ENCODE measurements around the gene DRAM2. TPM values are rescaled to one million over a fixed set of nuclear protein-coding genes. Genes with fewer than 3 reads are reported as not detected.

DRAM2 gene
- total and polyA plus RNA-seq, 2 of the 13 experiments (the other 11 are each of a cell fraction or from before 2014, with no cell fraction given), result 33.2 to 123 TPM

- TF ChIP-seq, protein P1, sequence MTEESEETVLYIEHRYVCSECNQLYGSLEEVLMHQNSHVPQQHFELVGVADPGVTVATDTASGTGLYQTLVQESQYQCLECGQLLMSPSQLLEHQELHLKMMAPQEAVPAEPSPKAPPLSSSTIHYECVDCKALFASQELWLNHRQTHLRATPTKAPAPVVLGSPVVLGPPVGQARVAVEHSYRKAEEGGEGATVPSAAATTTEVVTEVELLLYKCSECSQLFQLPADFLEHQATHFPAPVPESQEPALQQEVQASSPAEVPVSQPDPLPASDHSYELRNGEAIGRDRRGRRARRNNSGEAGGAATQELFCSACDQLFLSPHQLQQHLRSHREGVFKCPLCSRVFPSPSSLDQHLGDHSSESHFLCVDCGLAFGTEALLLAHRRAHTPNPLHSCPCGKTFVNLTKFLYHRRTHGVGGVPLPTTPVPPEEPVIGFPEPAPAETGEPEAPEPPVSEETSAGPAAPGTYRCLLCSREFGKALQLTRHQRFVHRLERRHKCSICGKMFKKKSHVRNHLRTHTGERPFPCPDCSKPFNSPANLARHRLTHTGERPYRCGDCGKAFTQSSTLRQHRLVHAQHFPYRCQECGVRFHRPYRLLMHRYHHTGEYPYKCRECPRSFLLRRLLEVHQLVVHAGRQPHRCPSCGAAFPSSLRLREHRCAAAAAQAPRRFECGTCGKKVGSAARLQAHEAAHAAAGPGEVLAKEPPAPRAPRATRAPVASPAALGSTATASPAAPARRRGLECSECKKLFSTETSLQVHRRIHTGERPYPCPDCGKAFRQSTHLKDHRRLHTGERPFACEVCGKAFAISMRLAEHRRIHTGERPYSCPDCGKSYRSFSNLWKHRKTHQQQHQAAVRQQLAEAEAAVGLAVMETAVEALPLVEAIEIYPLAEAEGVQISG (CRISPR knock-in tag; IDR thresholded peaks at IDR 0.05), result peak; percentile 78
- TF ChIP-seq, protein P2, sequence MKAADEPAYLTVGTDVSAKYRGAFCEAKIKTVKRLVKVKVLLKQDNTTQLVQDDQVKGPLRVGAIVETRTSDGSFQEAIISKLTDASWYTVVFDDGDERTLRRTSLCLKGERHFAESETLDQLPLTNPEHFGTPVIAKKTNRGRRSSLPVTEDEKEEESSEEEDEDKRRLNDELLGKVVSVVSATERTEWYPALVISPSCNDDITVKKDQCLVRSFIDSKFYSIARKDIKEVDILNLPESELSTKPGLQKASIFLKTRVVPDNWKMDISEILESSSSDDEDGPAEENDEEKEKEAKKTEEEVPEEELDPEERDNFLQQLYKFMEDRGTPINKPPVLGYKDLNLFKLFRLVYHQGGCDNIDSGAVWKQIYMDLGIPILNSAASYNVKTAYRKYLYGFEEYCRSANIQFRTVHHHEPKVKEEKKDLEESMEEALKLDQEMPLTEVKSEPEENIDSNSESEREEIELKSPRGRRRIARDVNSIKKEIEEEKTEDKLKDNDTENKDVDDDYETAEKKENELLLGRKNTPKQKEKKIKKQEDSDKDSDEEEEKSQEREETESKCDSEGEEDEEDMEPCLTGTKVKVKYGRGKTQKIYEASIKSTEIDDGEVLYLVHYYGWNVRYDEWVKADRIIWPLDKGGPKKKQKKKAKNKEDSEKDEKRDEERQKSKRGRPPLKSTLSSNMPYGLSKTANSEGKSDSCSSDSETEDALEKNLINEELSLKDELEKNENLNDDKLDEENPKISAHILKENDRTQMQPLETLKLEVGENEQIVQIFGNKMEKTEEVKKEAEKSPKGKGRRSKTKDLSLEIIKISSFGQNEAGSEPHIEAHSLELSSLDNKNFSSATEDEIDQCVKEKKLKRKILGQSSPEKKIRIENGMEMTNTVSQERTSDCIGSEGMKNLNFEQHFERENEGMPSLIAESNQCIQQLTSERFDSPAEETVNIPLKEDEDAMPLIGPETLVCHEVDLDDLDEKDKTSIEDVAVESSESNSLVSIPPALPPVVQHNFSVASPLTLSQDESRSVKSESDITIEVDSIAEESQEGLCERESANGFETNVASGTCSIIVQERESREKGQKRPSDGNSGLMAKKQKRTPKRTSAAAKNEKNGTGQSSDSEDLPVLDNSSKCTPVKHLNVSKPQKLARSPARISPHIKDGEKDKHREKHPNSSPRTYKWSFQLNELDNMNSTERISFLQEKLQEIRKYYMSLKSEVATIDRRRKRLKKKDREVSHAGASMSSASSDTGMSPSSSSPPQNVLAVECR (CRISPR knock-in tag; IDR thresholded peaks at IDR 0.05; ENCODE audit: borderline replicate concordance), result peak; percentile 81
- TF ChIP-seq ZNF253 (CRISPR knock-in tag; IDR thresholded peaks at IDR 0.05; ENCODE audit: borderline replicate concordance) (no peak), ZNF577 (CRISPR knock-in tag; IDR thresholded peaks at IDR 0.05; ENCODE audit: borderline replicate concordance, low read depth) (no peak), PCBP2 (optimal IDR thresholded peaks at IDR 0.05; ENCODE audit: low read depth, low read length, poor library complexity, severe bottlenecking) (no peak), HES4 (CRISPR knock-in tag; IDR thresholded peaks at IDR 0.05; ENCODE audit: borderline replicate concordance) (no peak), HNF1A (IDR thresholded peaks at IDR 0.05; ENCODE audit: low read depth) (no peak), HNF1A (CRISPR knock-in tag; IDR thresholded peaks at IDR 0.05; ENCODE audit: borderline replicate concordance) (no peak), CHCHD3 (CRISPR knock-in tag; IDR thresholded peaks at IDR 0.05) (no peak), PHF8 (CRISPR knock-in tag; IDR thresholded peaks at IDR 0.05) (peak; percentile 84), MTA3 (CRISPR knock-in tag; IDR thresholded peaks at IDR 0.05) (no peak), SIN3A (IDR thresholded peaks at IDR 0.05; ENCODE audit: borderline replicate concordance, low read depth, low read length) (no peak), ZNF562 (CRISPR knock-in tag; IDR thresholded peaks at IDR 0.05; ENCODE audit: borderline replicate concordance) (no peak), CENPBD1 (CRISPR knock-in tag; IDR thresholded peaks at IDR 0.05; ENCODE audit: borderline replicate concordance, low read depth) (no peak)
- TF ChIP-seq, protein P3, sequence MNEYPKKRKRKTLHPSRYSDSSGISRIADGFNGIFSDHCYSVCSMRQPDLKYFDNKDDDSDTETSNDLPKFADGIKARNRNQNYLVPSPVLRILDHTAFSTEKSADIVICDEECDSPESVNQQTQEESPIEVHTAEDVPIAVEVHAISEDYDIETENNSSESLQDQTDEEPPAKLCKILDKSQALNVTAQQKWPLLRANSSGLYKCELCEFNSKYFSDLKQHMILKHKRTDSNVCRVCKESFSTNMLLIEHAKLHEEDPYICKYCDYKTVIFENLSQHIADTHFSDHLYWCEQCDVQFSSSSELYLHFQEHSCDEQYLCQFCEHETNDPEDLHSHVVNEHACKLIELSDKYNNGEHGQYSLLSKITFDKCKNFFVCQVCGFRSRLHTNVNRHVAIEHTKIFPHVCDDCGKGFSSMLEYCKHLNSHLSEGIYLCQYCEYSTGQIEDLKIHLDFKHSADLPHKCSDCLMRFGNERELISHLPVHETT (CRISPR knock-in tag; conservative IDR thresholded peaks at IDR 0.05), result peak; percentile 71; the same call in 1 of the 2 replicates
Observed at GRCh38 chr1:111139956-111140679, at the start of gene DRAM2, which contains the start of gene CEPT1 (continued).
